Measurements from ENCODE around the gene CCHCR1.
"Not testable (repeated sequence)": the region's sequence is repeated elsewhere in the genome, so short reads cannot be mapped to it uniquely, and the experiment has no call there.

CCHCR1 gene

GRCh38 chr6:31195308-31195979 lies 37.8 kb upstream of the CCHCR1 start:
- not testable (repeated sequence) for H3K9me3 ChIP-seq (ENCODE audit: control insufficient read depth, low read length); H3K4me3 ChIP-seq (ENCODE audit: insufficient read depth, low read depth, low read length); H3K4me1 ChIP-seq (ENCODE audit: control insufficient read depth, insufficient read depth, low read length); H3K27ac ChIP-seq (ENCODE audit: insufficient read depth, low read depth, low read length, poor library complexity, severe bottlenecking); H3K36me3 ChIP-seq (ENCODE audit: control insufficient read depth, insufficient read depth, low read length); H3K27me3 ChIP-seq (ENCODE audit: control insufficient read depth, insufficient read depth, low read length, poor library complexity, severe bottlenecking)
- whole genome bisulfite sequencing, 2 experiments = 95 to 97% methylated on average over 41 of the region's 41 CpGs

- no peaks in the 10 kb centered on the region for H3K9me3 ChIP-seq (ENCODE audit: control insufficient read depth, low read length)
- H3K4me1 ChIP-seq (ENCODE audit: control insufficient read depth, insufficient read depth, low read length) = no peaks in the 10 kb centered on the region
- no peaks in the 10 kb centered on the region for H3K36me3 ChIP-seq (ENCODE audit: control insufficient read depth, insufficient read depth, low read length)
- H3K27ac ChIP-seq (ENCODE audit: insufficient read depth, low read depth, low read length, poor library complexity, severe bottlenecking) = no peak overlapping the region
- H3K4me3 ChIP-seq (ENCODE audit: insufficient read depth, low read depth, low read length) = no peak overlapping the region
- 87 to 88% methylated on average over 6 of the region's 6 CpGs for WGBS, 2 experiments
- H3K27me3 ChIP-seq (ENCODE audit: control insufficient read depth, insufficient read depth, low read length, poor library complexity, severe bottlenecking) = no peaks in the 10 kb centered on the region
Observed at GRCh38 chr6:31194061-31194834, 36.6 kb upstream of the CCHCR1 start.

GRCh38 chr6:31193206-31193605 lies 35.6 kb upstream of the CCHCR1 start:
- Histone ChIP-seq H3K9me3 (ENCODE audit: control insufficient read depth, low read length) (no peaks in the 10 kb centered on the region), H3K4me3 (ENCODE audit: insufficient read depth, low read depth, low read length) (no peak overlapping the region), H3K4me1 (ENCODE audit: control insufficient read depth, insufficient read depth, low read length) (no peaks in the 10 kb centered on the region), H3K27ac (ENCODE audit: insufficient read depth, low read depth, low read length, poor library complexity, severe bottlenecking) (no peak overlapping the region), H3K27me3 (ENCODE audit: control insufficient read depth, insufficient read depth, low read length, poor library complexity, severe bottlenecking) (no peaks in the 10 kb centered on the region), H3K36me3 (ENCODE audit: control insufficient read depth, insufficient read depth, low read length) (no peaks in the 10 kb centered on the region)
- 83 to 85% methylated on average over 8 of the region's 8 CpGs for WGBS, 2 experiments

- 67 to 69% methylated on average over 10 of the region's 10 CpGs for WGBS, 2 experiments
- H3K36me3 ChIP-seq (ENCODE audit: control insufficient read depth, insufficient read depth, low read length); H3K27ac ChIP-seq (ENCODE audit: insufficient read depth, low read depth, low read length, poor library complexity, severe bottlenecking); H3K4me1 ChIP-seq (ENCODE audit: control insufficient read depth, insufficient read depth, low read length); H3K9me3 ChIP-seq (ENCODE audit: control insufficient read depth, low read length); H3K27me3 ChIP-seq (ENCODE audit: control insufficient read depth, insufficient read depth, low read length, poor library complexity, severe bottlenecking); H3K4me3 ChIP-seq (ENCODE audit: insufficient read depth, low read depth, low read length): not testable (repeated sequence)
Observed at GRCh38 chr6:31192431-31193105, 35.0 kb upstream of the CCHCR1 start.

- Histone ChIP-seq H3K9me3 (ENCODE audit: control insufficient read depth, low read length) (no peaks in the 10 kb centered on the region), H3K4me1 (ENCODE audit: control insufficient read depth, insufficient read depth, low read length) (no peaks in the 10 kb centered on the region), H3K27ac (ENCODE audit: insufficient read depth, low read depth, low read length, poor library complexity, severe bottlenecking) (no peak overlapping the region), H3K4me3 (ENCODE audit: insufficient read depth, low read depth, low read length) (no peak overlapping the region), H3K36me3 (ENCODE audit: control insufficient read depth, insufficient read depth, low read length) (no peaks in the 10 kb centered on the region), H3K27me3 (ENCODE audit: control insufficient read depth, insufficient read depth, low read length, poor library complexity, severe bottlenecking) (no peaks in the 10 kb centered on the region)
- WGBS, 2 experiments = 89 to 93% methylated on average over 4 of the region's 4 CpGs
Observed at GRCh38 chr6:31190488-31190887, 32.9 kb upstream of the CCHCR1 start.

- H3K9me3 ChIP-seq (ENCODE audit: control insufficient read depth, low read length); H3K36me3 ChIP-seq (ENCODE audit: control insufficient read depth, insufficient read depth, low read length); H3K4me1 ChIP-seq (ENCODE audit: control insufficient read depth, insufficient read depth, low read length); H3K4me3 ChIP-seq (ENCODE audit: insufficient read depth, low read depth, low read length); H3K27me3 ChIP-seq (ENCODE audit: control insufficient read depth, insufficient read depth, low read length, poor library complexity, severe bottlenecking); H3K27ac ChIP-seq (ENCODE audit: insufficient read depth, low read depth, low read length, poor library complexity, severe bottlenecking): not testable (repeated sequence)
- 75% methylated on average over 3 of the region's 3 CpGs for WGBS, 2 experiments
Observed at GRCh38 chr6:31189223-31189622, 31.6 kb upstream of the CCHCR1 start.

GRCh38 chr6:31187780-31188194 lies 30.2 kb upstream of the CCHCR1 start:
- no peak overlapping the region for H3K27ac ChIP-seq (ENCODE audit: insufficient read depth, low read depth, low read length, poor library complexity, severe bottlenecking)
- no peaks in the 10 kb centered on the region for H3K36me3 ChIP-seq (ENCODE audit: control insufficient read depth, insufficient read depth, low read length)
- H3K9me3 ChIP-seq (ENCODE audit: control insufficient read depth, low read length) = no peaks in the 10 kb centered on the region
- no peaks in the 10 kb centered on the region for H3K27me3 ChIP-seq (ENCODE audit: control insufficient read depth, insufficient read depth, low read length, poor library complexity, severe bottlenecking)
- H3K4me1 ChIP-seq (ENCODE audit: control insufficient read depth, insufficient read depth, low read length) = no peaks in the 10 kb centered on the region
- WGBS, 2 experiments = 93 to 96% methylated on average over 5 of the region's 5 CpGs
- no peak overlapping the region for H3K4me3 ChIP-seq (ENCODE audit: insufficient read depth, low read depth, low read length)

GRCh38 chr6:31186052-31186734 lies 28.6 kb upstream of the CCHCR1 start:
- no peaks in the 10 kb centered on the region for H3K9me3 ChIP-seq (ENCODE audit: control insufficient read depth, low read length)
- no peaks in the 10 kb centered on the region for H3K27me3 ChIP-seq (ENCODE audit: control insufficient read depth, insufficient read depth, low read length, poor library complexity, severe bottlenecking)
- no peak overlapping the region for H3K27ac ChIP-seq (ENCODE audit: insufficient read depth, low read depth, low read length, poor library complexity, severe bottlenecking)
- no peaks in the 10 kb centered on the region for H3K4me1 ChIP-seq (ENCODE audit: control insufficient read depth, insufficient read depth, low read length)
- WGBS, 2 experiments = 90 to 91% methylated on average over 24 of the region's 24 CpGs
- no peak overlapping the region for H3K4me3 ChIP-seq (ENCODE audit: insufficient read depth, low read depth, low read length)
- no peaks in the 10 kb centered on the region for H3K36me3 ChIP-seq (ENCODE audit: control insufficient read depth, insufficient read depth, low read length)

GRCh38 chr6:31185695-31186051 lies 28.1 kb upstream of the CCHCR1 start:
- not testable (repeated sequence) for H3K4me1 ChIP-seq (ENCODE audit: control insufficient read depth, insufficient read depth, low read length); H3K27me3 ChIP-seq (ENCODE audit: control insufficient read depth, insufficient read depth, low read length, poor library complexity, severe bottlenecking); H3K4me3 ChIP-seq (ENCODE audit: insufficient read depth, low read depth, low read length); H3K36me3 ChIP-seq (ENCODE audit: control insufficient read depth, insufficient read depth, low read length); H3K9me3 ChIP-seq (ENCODE audit: control insufficient read depth, low read length); H3K27ac ChIP-seq (ENCODE audit: insufficient read depth, low read depth, low read length, poor library complexity, severe bottlenecking)
- 89 to 93% methylated on average over 4 of the region's 4 CpGs for WGBS, 2 experiments

GRCh38 chr6:31183859-31184258 lies 26.3 kb upstream of the CCHCR1 start:
- not testable (repeated sequence) for H3K9me3 ChIP-seq (ENCODE audit: control insufficient read depth, low read length); H3K27ac ChIP-seq (ENCODE audit: insufficient read depth, low read depth, low read length, poor library complexity, severe bottlenecking); H3K4me1 ChIP-seq (ENCODE audit: control insufficient read depth, insufficient read depth, low read length); H3K4me3 ChIP-seq (ENCODE audit: insufficient read depth, low read depth, low read length); H3K27me3 ChIP-seq (ENCODE audit: control insufficient read depth, insufficient read depth, low read length, poor library complexity, severe bottlenecking); H3K36me3 ChIP-seq (ENCODE audit: control insufficient read depth, insufficient read depth, low read length)
- 49 to 52% methylated on average over 6 of the region's 6 CpGs for WGBS, 2 experiments

Data from ectodermal cell (in vitro differentiated cells).